ENCODE results near the gene CACFD1. TPM values are rescaled to one million over a fixed set of nuclear protein-coding genes. Genes with fewer than 3 reads are reported as not detected.

CACFD1 gene
- total RNA-seq, 4 donors from 2014 or later: 13.2 to 68.5 (median 54.4) TPM

DNA sequence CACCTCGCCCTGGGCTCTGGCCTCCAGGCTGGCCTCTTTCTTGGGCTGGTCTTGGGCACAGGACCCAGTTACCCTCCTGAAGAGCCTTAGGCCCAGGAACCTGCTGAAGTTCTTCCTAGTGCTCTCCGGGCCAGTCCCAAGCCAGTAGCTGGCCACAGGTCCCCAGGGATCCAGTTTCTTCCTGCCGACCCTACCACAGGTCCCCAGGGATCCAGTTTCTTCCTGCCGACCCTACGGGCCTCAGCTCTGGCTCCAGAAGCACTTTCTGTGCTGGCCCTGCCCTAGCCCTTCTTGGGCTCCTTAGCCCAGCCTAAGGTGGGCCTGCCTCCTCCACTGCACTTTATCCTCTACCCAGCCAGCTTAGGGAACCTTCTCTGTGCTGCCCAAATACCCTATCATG lies 18.2 kb upstream of the CACFD1 start:
- H3K27me3 ChIP-seq: no peaks in the 10 kb centered on the region
- peak overlapping the region in 1 of 4 donors; percentile 42 for H3K27ac ChIP-seq
- H3K4me1 ChIP-seq: no peaks in the 10 kb centered on the region
- TF ChIP-seq, protein P1, sequence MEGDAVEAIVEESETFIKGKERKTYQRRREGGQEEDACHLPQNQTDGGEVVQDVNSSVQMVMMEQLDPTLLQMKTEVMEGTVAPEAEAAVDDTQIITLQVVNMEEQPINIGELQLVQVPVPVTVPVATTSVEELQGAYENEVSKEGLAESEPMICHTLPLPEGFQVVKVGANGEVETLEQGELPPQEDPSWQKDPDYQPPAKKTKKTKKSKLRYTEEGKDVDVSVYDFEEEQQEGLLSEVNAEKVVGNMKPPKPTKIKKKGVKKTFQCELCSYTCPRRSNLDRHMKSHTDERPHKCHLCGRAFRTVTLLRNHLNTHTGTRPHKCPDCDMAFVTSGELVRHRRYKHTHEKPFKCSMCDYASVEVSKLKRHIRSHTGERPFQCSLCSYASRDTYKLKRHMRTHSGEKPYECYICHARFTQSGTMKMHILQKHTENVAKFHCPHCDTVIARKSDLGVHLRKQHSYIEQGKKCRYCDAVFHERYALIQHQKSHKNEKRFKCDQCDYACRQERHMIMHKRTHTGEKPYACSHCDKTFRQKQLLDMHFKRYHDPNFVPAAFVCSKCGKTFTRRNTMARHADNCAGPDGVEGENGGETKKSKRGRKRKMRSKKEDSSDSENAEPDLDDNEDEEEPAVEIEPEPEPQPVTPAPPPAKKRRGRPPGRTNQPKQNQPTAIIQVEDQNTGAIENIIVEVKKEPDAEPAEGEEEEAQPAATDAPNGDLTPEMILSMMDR (IDR thresholded peaks at IDR 0.05): no peak
- no peak for TF ChIP-seq POLR2A (IDR thresholded peaks at IDR 0.05)
- H3K4me3 ChIP-seq: no peak overlapping the region
- no peak for DNase-seq
- H3K36me3 ChIP-seq: no peaks in the 10 kb centered on the region
- no peaks in the 10 kb centered on the region for H3K9me3 ChIP-seq

DNA sequence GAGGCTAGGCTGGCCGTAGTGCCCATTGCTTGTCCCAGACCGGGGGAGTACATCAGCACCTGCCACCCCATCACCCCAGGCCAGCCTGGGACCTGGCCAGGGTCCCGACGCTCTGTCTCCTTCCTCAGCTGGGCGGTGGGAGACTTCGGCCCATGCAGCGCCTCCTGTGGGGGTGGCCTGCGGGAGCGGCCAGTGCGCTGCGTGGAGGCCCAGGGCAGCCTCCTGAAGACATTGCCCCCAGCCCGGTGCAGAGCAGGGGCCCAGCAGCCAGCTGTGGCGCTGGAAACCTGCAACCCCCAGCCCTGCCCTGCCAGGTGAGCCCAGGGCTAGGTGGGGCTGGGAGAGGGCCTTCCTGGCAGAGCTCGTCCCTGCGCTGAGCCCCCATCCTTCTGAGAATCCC lies 16.5 kb upstream of the CACFD1 start:
- no peaks in the 10 kb centered on the region for H3K4me1 ChIP-seq
- no peaks in the 10 kb centered on the region for H3K9me3 ChIP-seq
- no peaks in the 10 kb centered on the region for H3K27me3 ChIP-seq
- no peak overlapping the region for H3K4me3 ChIP-seq
- TF ChIP-seq, protein P1 (IDR thresholded peaks at IDR 0.05): no peak
- no peak overlapping the region for H3K27ac ChIP-seq
- no peaks in the 10 kb centered on the region for H3K36me3 ChIP-seq
- DNase-seq: no peak

- no peak for DNase-seq
- Histone ChIP-seq H3K4me1 (no peaks in the 10 kb centered on the region), H3K27ac (no peak overlapping the region), H3K36me3 (no peaks in the 10 kb centered on the region), H3K9me3 (no peaks in the 10 kb centered on the region), H3K27me3 (no peaks in the 10 kb centered on the region), H3K4me3 (no peak overlapping the region)
- no peak for TF ChIP-seq POLR2A (IDR thresholded peaks at IDR 0.05)
- TF ChIP-seq, protein P1 (IDR thresholded peaks at IDR 0.05): no peak
Observed at GRCh38 chr9:133443982-133444381, 15.8 kb upstream of the CACFD1 start.

DNA sequence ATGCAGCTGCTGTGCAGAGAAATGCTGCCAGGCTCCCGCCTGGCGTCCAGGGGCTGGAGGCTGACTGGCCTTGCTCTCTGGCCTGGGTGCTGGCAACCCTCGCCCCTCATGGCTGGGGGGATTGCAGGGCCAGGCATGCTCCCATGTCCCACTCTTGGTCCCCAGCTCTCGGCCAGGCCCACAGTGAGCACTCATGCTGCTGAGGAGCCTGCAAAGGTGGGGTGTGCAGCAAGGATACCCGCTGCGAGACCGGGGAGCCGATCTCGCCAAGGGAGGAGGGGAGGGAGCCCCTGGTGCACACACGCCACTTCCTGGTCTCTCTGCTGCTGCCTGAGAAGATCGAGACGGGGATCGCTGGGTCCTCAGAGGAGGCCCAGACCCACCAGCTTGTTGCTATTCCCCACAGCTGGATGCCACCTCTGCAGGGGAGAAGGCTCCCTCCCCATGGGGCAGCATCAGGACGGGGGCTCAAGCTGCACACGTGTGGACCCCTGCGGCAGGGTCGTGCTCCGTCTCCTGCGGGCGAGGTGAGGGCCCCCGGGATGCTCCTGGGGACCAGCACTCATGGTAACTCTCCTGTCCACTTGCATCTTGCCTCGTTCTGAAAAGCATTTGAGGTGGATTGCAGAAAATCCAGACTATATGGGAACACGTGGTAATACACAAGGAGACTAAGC lies 14.3 kb upstream of the CACFD1 start:
- Histone ChIP-seq H3K9me3 (no peaks in the 10 kb centered on the region), H3K4me1 (peaks cover 0 to 5% (median 0%) of the 10 kb centered on the region in 4 donors), H3K36me3 (no peaks in the 10 kb centered on the region), H3K27me3 (no peaks in the 10 kb centered on the region), H3K4me3 (no peak overlapping the region), H3K27ac (no peak overlapping the region)
- TF ChIP-seq, protein P1 (IDR thresholded peaks at IDR 0.05): no peak
- no peak for TF ChIP-seq POLR2A (IDR thresholded peaks at IDR 0.05)
- no peak for DNase-seq

DNA sequence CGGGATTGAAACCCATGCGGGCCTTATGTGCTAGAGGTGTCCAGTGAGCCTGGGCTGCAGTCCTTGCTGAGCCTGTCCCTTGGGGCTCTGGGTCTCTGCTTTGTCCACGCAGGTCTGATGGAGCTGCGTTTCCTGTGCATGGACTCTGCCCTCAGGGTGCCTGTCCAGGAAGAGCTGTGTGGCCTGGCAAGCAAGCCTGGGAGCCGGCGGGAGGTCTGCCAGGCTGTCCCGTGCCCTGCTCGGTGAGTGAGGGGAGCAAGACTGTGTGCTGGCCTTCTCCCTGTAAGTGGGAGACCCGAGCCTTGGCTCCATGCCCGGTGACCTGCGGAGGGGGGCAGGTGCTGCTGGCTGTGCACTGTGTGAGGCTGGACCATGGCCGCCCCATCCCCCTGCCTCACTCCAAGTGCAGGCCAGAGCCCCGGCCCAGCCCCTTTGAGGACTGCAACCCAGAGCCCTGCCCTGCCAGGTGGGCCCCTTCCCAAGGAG lies 11.2 kb upstream of the CACFD1 start:
- TF ChIP-seq, protein P1 (IDR thresholded peaks at IDR 0.05): no peak
- no peak for TF ChIP-seq POLR2A (IDR thresholded peaks at IDR 0.05)
- Histone ChIP-seq H3K36me3 (no peaks in the 10 kb centered on the region), H3K4me3 (no peak overlapping the region), H3K27ac (no peak overlapping the region), H3K4me1 (peaks cover 0 to 5% (median 0%) of the 10 kb centered on the region in 4 donors), H3K27me3 (no peaks in the 10 kb centered on the region), H3K9me3 (no peaks in the 10 kb centered on the region)
- no peak for DNase-seq

Measured in Peyer's patch (tissue), 4 donors.